Limb (tissue), 2 donors: Measurements from ENCODE around the gene AATK.

ENCODE experiments used
- DNase-seq, 2 donors: peaks; one replicate each; pipeline ENCODE4 v3.0.0-alpha.2; 2016; ENCODE audit errors: extremely low spot score in 2 of 2

AATK gene

DNA sequence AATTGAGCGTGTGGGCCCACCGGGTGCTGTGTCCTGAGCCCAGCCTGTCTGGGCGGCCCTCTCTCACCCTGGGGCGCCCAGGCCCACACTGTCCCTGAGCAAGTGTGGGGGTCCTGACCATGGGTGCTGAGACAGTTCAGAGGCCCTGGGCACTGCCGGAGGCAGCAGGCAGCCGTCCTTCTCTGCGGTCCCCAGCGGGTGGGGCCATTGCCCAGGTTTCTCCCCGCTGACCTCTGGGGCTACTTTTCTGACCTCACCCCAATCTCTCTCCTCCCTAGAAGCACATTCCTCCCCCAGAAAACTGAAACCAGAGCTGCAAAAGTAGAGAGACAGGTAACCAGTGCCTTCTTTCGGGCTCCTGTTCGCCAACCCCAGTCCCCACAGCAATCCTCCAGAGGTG is 36.7 kb downstream of the AATK start:
- no peak for DNase-seq

DNA sequence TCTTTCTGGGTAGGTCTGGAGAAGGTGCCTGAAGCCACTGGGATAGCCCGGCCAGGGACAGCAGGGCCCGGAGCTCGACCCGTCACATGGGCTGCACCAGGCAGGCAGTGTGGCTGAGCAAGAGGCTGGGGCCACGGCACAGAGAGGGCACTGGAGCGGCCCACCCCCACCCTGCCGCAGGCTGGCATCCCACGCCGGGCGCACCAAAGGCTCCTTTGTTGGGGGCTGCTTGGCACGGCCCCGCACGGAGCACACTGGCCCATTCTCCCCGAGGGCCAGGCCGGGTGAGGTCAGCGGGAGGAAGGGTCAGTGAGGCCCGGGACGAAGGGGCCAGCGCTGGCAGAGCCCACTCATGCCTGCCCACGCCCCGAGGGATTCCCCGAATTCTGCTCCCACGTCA is 37.2 kb downstream of the AATK start:
- DNase-seq: no peak

DNA sequence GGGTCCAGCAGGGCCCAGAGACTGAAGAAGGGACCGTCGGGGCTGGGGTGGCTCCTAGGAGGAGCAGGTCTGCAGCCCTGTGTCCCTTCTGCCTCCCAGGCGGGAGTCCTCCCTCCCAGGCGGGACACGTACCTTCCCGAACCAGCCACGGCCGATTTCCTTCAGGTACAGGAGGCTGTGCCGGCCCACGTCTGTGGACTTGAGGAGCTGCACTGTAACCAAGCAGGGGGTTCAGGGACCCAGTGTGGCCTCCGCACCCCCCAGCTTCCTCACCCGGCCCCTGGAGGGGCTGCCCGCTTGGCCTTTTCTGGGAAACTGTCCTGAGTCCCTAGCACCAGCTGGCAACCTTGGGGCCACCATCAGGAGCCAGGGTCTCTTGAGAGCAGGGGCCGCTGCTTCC is 37.7 kb downstream of the AATK start:
- no peak for DNase-seq

DNA sequence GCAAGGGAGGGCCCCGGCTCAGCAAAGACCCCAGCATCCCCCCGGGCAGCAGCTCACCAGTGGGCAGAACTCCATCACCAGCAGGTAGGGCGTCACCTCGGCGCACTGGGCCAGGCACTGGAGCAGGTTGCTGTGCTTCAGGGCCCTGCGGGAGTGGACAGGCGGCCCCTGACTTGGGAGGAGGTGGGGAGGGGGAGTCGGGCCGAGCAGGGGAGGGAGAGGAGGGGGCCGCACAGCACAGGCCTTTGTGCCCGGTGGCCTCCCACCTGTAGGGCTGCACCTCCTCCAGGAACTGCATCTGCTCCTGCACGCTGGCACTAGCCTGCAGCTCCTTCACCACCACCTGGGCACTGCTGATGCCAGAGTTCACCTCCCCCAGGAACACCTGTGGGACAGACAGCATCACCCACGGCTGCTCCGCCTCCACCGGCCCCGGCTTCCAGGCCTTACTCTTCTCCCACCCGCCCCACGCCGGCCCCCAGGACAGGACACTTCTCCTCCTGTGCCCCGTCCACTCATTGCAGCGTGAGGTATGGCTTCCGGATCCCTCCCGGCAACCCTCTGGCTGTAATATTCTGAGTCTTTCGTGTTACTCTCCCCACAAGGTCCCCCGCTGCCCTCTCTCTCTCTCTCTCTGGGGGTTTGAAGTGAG is 38.4 kb downstream of the AATK start:
- no peak for DNase-seq

DNA sequence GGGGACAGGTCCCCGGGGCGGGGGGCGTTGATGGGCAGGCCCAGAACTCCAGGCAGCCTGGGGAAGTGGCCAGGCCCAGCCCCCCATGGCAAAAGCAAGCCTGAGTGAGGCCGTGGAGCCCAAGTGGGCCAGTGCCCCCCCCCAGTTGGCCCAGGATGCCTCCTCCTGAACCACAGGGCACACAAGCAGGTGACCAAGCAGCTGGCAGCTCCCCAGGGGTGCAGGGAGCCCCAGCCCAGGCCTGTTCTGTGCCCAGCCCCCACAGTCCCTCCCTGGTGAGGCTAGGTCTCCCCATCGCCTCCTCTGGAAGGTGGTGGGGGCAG is 38.9 kb downstream of the AATK start:
- DNase-seq: no peak

DNA sequence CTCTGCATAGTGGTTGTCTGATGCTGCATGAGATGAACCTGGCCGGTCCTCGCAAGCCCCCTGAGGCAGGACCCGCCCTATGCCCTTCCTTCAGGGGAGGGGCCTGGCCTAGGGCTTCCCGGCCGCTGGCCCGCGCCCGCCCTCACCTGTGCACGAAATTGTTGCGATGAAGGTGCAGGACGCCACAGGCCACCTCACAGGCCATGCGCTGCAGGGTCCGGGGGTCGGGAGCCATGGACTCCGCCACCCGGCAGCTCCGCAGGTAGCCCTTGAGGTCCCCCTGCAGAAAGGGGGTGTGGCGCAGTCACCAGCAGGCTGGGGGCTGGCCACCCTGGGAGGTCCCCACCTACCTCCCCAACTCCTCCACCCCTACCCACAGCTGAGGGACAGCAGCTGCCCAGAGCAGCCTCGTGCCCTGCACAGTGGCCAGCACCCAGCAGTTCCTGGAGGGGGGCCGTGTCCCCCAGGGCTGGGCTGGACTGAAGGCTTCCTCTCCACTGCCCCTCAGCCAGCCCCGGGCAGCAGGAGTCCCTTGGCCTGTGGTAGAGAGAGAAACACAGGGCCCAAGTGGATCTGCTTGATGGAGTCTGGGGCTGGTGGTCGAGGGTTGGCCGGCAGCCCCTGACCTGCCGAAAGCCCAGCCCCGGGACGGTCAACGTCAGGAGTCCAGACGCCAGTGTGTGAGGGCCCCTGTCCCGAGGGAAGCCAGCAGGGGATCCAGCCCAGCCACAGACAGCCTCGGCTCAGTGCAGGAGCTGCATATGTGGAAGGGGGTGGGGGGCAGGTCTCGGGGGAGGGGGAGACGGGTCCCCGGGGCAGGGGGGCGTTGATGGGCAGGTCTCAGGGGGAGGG is 39.5 kb downstream of the AATK start:
- DNase-seq: no peak

DNA sequence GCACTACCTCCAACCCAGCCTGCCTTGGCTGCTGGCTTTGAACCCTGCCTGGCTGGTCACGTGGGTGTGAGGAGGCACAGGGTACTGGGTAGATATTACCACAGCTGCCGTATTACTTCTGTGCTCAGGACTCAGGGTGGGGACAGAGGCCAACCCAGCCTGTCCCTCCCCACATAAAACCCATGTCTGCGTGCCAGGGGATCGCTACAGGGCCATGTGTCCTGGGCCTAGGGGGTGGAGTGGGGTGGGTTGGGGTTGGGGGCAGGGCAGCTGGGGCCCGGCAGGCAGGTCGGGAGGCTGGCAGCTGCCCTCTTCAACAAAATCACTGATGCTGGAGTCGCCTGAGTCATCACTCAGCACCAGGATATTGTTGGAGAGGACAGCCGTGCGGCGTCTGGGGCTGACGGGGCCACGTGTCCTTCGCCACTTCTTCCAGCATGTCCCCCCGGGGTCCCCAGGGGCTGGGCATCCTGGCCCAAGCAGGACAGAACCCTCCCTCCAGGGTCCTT is 40.4 kb downstream of the AATK start:
- no peak for DNase-seq

DNA sequence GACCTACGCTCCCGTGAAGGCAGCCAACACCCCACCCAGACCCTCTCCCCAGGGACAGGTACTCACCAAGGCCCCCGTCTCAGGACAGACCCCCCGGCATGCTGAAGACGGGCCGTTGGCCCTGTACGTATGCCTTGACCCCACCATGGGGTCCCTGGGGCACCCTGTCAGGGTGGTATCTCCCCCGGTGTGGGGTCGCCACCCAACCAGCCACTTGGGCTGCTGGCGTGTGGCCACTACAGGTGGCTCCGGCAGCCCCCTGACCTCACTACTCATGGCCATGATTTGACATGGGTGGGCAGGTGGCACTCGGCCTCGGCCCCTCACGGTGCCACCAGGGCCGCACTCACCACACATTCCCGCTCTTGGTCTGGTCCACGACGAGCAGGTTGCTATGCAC is 41.6 kb downstream of the AATK start:
- no peak for DNase-seq

DNA sequence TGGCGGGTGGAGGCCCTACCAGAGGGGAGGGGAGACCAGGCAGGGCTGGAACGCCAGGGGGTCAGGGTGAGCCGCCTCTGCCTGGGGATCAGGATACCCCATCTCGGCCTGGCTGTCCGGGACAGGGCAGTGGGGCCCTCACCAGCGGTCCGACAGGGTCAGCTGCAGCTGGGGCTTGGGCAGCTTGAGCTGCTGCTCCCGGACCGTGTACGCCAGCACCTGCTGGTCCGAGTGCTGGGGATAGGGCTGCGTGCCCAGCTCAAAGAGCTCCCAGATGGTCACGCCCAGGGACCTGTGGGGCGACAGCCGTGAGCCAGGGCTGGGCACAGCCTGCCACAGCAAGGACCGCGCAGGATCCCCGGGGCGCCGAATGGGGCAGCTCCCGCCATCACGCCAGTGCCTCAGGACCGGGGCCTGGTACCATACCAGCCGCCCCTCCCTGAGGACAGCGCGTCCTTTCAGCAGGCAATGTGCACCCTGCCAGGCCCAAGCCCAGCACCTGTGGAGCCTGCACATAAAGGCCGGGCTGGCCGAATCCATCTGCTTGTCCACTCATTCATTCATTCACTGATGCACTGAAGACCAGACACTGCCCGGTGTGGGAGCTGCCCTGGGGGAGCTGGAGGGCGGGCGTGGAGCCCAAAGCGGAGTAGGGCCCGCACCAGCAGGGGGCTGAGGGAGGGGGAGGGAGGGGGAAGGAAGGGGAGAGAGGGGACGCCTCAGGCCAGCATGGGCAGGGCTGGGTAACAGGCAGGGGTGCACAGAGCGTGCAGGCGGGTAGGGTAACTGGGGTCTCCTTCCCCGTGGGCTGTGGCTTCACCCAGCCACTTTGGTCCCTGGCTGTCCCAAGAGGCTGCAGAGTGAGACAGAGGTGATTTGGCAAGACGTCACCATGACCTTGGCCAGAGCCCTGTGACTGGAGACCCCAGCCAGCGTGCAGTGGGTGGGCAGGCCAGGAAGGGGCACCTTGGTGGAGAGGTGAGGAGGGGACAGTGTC is 42.7 kb downstream of the AATK start:
- no peak for DNase-seq

DNA sequence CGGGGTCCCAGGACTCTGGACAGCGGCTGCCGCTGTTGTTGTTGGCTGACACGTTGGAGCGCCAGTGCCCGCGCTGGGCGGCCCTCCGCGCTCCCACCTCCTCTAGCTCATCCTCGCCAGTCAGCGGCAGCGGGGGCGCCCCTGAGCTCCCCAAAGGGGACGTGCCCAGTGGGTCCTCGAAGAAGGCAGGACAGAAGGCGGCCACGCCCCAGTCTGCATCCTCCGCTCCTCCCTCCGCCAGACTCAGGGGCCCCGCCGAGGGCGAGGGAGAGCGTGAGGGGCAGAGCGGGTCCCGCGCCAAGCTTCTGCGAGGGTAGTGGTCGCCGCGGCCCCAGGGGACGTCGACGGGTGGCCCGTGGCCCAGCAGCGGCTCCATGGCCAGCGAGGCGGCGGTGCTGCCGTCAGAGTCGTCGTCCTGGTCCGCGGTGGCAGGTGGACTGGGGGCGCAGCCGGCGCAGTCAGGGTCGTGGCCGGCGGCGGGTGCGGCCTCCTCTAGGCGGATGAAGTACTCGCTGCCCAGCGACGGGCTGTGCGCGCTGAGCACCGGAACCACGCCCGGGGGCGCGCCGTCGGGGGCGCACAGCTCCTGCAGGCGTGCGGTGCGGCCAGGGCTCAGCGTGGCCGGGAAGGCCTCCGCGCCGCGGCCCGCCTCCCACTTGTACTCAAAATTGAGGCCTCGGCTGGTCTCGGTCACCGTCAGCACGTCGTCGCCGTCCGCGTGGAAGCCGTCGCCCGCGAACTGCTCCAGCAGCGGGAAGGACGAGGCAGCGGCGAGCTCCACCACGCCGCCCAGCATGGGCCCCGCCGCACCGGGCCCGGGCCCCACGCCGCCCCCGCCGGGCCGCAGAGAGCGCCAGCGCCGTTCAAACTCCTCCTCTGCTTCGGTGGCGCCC is 43.9 kb downstream of the AATK start:
- DNase-seq: no peak

DNA sequence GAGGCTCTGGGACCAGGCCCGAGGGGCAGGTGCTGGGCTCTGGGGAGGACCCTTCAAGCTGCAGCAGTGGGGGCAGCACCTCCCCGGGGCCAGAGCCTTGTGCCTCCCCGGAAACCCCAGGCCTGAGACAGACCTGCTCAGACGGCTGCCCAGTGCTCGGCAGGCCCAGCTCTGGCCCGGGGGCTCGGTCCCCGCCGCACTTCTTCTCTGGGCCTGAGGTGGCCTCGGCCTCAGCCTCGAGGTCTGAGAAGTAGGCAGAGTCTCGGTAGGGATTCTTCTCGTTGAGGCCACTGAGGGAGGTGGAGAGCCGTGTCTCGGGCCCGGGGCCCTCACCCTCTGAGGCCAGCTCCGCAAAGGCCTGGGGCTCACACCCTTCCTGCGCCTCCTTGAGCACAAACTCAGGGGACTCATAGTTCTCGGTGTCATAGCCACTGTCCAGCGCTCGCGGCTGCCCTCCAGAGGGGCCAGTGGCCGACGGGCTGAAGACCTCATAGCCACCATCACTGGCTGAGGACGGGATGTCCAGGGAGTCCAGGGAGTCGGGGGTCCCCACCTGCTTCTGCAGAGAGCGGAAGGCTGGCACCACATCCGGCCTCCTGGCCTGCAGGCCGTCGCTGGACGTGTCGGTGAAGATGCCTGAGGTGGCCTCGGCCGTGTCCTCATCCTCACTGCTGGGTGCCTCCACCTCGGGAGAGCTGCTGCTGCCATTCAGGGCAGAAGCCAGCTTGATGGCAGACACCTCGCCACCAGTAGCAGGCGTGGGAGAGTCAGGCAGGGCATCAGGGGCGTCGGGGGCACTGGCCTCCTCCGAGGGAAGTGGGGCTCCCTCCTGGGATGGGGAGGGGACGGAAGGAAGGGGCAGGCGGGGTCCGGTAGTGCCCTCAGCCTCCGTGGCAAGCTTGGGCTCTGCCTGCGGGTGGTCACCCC is 45.1 kb downstream of the AATK start:
- no peak for DNase-seq

DNA sequence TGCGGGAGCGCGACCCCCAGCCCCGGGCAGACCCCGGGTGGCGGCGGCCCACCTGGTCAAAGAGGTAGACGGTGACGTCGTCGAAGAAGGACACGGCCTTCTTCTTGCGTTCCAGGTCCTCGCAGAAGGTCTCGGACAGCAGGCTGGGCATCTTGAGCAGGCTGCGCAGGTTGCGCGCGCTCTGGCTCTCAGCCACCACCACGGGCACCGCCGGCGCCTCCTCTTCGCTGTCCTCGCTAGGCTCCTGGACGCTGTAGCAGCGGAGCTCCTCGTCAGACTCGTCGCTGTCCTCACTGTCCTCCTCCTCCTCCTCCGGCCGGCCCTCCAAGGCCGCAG is 45.9 kb downstream of the AATK start:
- no peak for DNase-seq

DNA sequence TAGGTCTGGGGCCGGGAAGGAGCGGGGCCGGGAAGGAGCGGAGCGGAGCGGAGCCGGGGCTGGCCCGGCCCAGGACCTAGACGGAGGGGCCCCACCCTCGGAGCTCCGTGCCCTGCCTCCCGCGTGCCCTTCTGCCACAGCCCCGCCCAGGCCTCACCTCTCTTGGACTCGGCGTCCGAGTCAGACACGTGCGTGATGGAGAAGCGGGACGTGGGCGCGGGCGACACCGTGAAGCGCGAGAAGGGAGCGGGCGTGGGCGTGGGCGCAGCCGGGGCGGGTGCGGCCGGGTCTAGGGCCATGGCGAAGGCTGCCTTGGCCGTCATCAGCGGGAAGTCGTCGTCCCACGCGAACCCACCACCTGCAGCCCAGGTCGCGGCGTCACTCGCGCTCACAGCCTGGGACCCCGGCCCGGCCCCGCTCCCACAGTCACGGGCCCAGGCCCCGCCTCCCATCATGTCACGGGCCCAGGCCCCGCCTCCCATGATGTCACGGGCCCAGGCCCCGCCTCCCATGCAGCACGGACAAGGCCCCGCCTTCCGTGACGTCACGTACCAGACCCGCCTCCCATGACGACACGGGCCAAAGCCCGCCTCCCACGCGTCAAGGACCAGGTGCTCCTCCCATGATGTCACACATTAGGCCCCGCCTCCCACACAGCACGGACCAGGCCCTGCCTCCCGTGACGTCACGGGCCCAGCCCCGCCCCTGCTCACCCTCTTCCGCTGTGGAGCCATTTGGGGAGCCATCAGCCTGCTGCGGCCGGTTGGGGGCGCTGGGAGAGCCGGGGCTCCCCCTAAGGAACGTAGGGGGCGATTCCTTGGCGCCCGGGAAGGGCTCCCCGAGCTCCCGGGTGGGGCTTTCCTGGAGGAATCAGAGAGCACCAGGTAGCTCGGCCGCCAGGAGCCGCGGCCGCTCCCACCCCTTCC is 46.5 kb downstream of the AATK start:
- DNase-seq: peak; percentile 77 to 95

DNA sequence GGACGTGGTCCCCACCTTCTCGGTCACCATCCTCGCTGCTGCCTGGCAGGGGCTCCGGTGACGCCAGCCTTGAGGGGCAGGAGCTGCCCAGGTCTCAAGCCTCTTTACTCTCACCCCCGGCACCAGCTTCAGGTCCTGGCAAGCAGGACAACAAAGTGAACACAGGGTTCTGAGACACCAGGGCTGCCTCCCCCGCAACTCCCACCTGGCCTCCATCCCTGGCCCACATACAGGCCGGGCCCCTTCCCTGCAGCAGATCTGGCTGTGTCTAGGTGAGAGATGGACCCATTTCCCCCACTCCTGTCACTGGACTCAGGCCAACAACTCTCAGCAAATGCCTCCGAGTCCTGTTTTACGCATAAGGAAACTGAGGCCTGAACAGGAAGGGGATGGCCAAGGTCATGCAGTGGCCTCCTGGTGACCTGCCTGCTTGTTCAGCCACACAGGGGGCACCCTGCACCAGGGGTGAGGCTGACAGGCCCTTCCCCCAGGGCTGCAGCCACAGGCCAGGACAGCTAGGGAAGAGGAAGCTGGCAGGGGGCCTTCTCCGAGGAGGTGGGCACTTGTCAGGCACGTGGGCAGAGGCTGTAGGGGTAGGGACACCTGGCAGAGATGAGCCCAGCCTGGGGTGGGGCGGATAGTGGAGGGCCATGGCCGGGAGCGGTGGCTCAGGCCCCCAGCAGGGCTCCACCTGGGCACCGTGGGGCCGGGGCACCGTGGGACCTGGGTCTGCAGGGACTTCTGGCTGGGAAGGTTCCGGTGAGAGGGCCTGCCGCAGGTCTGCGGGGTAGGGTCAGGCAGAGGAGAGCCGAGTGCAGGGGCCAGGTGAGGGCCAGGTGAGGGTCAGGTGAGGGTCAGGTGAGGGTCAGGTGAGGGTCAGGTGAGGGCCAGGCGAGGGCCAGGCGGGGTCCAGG is 47.5 kb downstream of the AATK start:
- DNase-seq: no peak

DNA sequence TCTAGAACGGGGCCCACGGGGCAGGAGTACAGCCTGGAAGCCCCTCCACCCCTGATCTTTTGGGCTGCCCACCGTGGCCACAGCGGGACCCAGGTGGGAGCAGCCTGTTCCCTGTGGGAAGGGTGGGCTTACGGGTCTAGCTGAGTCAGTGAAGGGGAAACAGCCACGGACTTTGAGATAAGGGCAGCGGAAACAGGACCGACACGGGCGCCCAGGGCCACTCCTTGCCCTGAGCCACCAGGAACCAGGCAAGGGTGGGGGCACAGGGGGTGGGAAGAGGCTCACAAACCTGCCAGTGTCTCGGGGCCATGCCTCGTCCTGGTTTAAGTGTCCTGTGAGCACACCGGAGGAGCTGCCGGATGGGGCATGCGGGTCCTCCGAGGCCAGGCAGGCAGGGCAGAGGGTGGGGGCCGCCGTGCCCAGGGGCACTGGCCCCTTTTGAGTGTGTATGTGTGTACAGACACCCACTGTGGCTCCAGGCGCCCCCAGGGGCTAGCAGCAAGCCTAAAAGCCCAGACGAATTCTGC is 48.3 kb downstream of the AATK start:
- DNase-seq: no peak

DNA sequence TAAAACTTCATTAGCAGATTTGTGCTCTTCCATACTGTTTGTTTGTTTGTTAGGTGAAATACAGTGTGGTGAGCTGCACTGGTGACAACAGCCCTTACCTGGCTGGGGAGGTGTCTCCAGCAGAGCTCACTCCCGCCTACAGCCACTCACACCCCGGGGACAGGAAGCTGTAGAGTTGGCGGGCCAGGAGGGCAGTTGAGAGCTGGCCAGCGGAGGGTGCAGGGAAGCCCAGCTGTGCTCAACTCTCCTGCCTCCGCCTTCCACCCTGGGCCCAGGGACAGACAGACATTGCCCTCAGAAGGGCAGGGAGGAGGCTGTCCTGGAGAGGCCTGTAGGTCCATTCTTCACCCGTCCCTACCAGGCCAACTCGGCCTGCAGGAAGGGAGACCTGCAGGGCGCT is 49.3 kb downstream of the AATK start:
- DNase-seq: no peak

DNA sequence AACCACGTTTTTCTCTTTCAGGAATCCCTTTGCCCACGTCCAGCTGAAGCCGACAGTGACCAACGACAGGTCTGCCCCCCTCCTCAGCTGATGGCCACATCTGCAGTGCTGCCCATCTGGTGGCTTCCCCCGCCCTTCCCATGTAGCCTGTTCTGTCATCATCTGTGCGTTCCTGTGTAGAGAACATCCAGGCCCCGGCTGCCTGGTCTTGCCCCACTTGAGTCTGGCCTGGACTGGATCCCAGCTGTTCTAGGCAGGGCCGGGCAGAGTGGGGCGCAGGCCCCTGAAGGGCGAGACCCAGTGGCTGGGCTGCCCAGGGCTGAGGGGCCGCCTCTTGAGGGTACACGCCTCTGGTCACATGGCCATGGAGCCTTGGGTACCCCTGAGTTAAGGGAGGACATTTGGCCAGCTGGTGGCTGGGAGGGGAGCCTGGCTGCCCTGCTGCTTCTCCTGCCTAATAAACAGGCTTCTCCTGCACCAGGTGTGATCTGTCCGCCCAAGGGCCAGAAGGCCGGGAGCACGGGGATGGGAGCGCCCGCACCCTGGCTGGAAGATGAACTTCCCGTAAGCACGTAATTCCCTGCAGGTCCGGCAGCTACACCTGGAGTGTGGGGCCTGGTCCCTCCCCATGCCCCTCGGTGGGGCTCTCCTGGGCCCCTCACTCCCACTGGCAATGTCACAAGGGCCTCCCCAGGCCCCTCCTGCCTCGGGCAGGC is 50.1 kb downstream of the AATK start:
- DNase-seq: no peak
